NCI-H1930 (cell line): ENCODE measurements around the gene ZNF716.
"Not testable (repeated sequence)": the region's sequence is repeated elsewhere in the genome, so short reads cannot be mapped to it uniquely, and the experiment has no call there.

Source experiments
- DNase-seq, 2 experiments: peaks; one replicate each; lab custom pipeline; 2025; lab: John Stamatoyannopoulos, UW

Gene ZNF716

DNA sequence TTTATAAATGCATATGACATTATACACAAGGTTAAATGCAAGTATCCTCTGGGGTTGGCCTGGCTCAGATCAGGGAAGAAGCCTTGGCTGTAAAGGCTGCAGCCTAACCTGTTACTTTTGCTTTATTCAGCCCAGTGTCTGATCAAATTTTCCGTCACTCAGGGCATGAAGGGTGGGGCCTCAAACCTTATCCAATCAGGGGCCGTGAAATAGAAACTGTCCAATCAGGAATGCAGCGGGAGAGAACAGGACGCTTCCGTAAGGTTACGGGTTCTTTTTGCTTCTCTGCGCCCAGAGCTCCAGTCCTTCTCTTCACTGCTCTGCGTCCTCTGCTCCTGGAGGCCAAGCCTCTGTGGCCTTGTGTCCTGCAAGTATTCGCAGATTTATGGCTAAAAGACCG lies at the start of gene ZNF716:
Gene ZNF716 (plus strand): TSS at position 274 of the 400 bp plus-strand sequence. CDS start 112 bp downstream, at position 386.
- no peak for DNase-seq

DNA sequence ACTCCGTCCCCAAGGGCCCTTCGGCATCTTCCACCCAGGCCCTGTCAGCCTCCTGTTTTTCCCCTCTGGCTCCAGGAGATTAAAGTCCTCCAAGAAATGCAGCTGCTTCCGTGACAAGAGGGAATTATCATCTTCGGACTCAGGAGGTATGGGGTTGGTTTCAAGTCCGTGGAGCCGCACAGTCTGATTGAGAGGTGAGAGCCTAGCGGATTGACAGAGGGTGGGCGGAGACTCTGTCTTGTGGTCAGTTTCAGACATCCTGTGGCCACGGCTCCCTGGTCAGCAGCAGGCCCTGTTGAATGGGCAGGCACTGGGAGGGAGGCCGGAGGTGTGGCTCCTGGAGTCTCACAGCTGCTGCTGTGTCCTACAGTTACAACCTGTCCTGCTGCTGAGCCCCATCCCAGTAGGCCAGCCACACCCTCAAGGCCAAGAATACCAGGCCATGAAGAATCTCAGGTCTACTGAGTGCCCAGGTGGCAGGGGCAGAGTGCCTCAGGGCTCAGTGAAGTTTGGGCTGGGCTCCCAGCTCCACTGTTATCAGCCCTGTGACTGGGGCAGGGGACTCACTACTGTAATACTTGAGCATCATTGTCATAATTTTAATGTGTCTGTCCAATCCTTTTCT lies 49.3 kb upstream of the ZNF716 start:
- no peak for DNase-seq

DNA sequence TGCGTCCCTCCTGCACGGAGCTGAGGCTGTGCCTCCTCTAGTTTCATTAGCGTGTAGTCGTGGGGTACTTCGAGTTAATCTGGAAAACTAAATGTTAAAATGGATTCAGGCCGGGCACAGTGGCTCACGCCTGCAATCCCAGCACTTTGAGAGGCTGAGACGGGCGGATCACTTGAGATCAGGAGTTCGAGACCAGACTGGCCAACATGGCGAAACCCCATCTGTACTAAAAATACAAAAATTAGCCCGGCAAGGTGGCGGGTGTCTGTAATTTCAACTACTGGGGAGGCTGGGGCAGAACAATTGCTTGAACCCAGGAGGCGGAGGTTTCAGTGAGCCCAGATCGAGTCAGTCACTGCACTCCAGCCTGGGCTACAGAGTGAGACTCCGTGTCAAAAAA lies 46.9 kb upstream of the ZNF716 start:
- not testable (repeated sequence) for DNase-seq

DNA sequence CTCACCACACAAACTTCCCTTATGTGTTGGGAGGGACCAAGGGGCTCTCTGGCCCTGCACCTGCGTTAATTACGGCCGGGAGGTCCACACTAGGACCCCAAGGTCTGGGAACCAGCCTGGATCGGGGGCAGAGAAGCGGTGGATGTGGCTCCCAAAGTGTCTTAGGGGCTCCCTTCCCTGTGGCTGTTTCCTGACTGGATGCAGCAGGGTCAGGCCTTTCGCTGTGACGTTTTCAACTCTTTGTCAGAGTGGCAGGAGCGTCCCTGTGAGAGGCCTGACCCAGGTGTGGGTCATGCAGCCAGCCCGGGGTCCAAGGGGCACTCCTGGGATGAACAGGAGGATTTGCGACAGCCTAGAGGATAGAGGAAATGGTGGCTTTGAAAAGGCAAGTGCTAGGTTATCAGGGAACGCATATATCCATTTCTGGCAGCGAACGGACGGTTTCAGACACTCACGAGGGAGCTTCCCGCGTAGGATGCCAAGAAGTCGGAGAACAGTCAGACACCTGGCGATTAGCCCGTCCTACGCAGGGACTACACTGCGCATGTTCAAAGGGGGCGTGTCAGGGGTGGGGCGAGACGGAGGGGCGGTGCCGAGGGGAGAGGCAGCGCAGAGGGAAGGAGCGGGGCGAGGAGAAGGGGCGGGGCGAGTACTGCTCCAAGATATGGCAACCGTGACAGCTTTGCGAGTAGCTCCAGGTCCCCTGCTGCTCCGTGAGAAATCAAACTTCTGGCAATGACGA lies 46.2 kb upstream of the ZNF716 start:
- peak; percentile 7 to 54 for DNase-seq

DNA sequence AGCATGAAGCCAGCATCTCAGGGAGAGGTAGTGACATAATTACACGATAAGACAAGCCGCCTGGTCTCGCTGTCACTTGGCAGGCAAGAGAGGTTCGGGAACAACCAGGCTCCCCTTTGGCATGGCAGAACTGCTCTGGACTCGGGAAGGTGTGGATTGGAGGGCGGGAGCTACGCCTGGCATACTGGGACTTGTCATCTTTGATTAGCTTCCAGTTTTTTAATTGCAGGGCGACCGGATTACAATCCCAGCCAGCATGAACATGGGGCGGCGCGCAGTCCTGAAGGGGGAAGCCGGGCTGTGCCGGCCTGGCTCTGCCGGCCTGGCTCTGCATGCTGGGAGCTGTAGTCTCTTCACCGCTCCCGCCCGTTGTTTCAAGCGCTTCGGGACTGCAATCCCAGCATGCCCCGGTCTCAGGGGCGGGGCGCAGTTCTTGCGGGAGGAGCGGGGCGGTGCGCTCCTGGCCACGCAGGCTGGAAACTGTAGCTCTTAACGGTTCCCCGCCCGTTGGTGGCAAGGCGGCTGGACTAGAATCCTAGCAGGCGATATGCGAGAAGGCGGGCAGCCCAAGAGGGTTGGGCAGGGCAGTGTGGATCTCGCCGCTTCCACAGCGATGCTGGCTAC lies 45.5 kb upstream of the ZNF716 start:
- peak; percentile 20 to 70 for DNase-seq

DNA sequence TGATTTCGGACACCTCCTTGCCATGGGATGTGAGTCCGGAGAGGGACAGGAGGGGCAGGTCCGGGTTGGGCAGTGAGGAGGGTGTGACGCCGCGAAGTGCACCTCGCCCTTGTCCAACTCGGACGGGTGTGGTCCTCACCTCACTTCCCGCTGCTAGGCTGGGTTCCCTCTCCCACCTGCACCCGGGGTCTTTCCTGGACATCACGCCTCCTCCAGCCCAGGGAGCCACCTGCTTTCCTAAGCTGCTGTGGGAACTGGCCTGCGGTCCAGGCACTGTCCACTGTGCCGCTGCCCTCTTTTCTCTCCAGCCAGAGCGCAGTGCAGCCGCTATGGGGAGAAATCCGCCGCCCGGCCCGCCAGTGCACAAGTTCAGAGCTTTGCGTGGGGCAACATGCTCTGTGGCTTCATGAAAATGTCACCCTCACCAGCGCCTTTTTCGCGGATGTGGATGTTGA lies 45.0 kb upstream of the ZNF716 start:
- no peak for DNase-seq

DNA sequence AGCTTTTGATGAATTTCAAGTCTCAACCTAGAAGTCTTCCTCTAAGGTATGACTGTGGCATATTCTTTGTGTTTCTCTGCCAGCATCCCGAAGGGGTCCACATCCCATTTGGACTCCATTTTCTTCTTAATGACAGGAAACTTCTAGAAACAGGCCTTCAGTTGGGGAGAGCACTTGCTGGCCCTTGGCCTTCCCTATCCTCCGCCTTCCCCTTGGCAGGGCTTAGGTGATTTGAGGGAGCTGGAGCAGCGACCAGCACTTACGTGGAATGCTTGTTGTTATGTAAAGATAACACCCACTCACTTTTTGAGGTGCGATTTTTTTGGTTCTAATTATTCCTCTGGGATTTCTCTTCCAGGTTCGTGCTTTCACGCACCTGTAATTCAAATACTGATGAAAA lies 42.9 kb upstream of the ZNF716 start:
- DNase-seq = no peak

DNA sequence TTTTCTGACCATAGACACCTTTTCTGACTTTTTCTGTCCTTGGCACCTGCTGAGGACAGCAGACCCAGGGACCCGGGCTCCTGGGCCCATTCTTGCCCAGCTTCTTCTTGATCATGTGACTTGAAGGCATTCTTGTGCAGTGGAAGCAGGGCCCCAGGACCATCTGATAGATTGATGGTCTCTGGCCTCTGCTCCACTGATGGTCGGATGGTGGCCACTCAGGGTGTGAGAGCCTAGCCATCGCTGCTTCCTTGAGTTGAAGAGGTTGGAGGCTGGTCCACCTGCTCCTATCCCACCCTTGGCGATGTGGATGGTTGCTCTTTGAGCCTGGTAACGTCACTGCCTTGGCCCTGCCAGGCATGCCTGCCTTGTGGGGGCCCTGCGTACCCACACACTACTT lies 37.8 kb upstream of the ZNF716 start:
- no peak for DNase-seq

DNA sequence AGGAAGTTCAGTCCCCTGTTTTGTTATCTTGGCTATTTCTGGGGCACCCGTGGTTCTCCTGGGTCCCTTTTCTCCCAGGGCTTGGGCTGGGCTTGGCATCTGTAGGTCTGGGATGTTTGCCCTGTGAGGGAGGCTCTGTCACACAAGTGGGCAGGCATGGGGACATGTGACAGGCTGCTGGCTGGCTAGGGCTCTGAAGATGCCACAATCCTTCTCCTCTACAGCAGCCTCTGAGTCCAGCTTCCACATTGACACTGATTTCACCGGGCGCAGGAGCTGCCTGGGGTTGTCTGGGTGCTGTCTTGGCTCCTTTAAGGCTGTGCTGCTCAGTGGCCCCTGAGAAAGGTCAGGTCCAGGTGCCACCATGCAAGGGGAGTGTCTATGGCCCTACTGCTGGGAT lies 37.4 kb upstream of the ZNF716 start:
- no peak for DNase-seq

DNA sequence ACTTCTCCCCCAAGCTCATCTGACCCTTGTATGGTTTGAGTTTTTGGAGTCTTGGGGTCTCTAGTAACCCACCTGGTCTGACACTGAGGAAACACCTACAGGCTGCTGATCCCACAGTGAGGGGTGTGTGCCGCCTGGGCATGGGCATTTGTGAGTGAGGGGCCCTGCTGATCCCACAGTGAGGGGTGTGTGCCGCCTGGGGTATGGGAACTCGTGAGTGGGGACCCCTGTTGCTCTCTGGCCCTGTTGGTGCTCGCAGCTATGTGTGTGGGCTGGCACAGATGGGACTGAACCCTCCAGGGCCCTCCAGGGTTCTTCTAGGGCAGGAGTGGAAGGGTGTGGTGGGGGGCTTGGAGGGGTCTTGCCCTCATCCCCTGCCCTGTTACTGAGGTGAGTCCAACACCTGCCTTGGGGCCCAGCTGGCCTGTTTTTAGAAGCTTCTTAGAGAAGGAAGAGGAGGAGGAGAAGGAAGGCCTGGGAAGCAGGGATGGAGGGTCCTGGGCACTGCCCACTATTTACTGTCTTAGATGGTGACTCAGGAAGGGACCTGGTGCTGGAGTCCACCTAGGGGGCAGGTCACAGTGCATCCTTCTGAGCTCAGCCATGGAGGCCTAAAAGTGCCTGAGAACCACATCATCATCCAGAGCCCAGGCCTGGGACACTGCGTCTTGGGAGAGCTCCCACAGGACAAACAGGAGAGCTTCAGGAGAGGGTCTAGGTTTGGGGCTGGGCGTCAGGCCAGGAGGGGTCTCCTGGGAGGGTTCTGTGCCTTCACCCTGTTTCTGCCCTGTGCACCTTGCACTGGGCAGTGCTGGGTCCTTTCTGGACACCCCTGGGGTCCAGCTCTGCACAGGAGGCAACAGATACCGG lies 36.2 kb upstream of the ZNF716 start:
- no peak for DNase-seq

DNA sequence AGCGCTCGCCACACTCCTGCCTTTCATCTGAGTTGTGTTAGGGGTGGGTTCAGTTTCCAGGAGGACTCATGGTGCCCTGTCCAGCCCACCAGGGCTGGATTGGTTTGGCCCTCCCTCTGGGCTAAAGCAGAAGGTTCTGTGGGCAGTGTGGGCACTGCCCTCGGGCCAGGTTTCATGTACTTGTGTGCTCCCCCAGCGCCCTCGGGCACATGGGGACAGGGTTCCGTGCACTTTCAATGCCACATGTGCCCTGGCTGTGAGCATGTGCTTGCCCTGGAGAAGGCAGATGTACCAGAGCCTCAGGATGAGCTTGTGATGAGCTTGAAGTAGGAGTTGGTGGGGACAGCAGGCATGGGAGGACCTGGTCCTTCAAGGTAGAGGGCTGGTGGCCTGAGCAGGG lies 35.6 kb upstream of the ZNF716 start:
- no peak for DNase-seq

DNA sequence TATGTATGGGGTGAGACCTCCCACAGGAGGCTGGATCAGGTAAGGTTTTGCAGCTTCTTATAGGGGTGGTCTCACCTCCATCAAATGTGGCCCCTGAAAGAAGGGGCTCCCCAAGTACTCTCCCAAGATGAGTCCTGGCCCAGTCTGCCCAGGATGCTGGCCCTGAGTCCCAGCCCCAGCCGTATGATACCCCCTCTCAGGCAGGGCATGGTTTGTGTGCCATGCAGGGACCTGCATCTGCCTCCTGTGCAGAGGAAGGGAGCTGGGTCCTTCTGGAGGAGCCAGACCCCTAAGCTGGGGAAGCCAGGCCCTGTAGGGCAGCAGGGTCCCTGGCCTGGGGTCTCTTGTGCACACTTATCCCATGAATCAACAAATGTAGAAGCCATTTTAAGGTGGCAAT lies 35.1 kb upstream of the ZNF716 start:
- no peak for DNase-seq

DNA sequence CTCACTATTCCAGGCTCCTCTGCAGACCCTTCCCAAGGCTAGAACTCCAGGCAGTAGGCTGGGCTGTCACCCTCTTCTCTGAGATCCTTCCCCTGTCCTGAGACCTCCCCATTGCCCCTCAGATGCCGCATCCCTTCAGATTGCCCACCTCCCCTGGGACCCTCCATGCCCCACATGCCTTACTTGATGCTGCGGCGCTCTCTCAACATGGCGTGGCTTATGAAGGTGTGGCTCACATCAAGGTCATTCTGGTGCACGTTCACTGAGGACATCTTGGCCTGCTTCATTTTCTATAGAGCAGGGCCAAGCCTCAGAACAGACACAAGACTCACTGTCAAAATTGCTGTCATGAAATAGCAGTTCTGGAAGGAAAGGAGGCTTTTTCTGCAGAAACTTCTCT lies 34.7 kb upstream of the ZNF716 start:
- DNase-seq = no peak

DNA sequence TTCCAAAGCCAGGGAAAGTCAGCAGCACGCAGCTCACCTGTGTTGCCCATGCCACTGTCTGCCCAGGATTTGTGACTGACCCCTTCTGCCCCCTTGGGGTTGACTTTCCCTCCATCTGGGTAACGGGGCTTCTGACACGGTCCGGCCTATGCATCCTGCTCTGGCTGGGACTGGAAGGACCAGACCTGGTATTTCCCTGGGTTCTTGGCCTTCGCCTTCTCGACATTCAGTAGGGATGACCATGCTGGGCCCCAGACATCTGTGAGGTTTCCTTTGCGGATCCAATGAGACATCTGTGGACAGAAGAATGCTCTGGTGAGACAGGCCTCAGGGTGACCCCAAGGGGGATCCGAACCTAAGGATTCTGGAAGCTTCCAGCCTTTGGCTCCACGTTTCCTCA lies 34.2 kb upstream of the ZNF716 start:
- no peak for DNase-seq

DNA sequence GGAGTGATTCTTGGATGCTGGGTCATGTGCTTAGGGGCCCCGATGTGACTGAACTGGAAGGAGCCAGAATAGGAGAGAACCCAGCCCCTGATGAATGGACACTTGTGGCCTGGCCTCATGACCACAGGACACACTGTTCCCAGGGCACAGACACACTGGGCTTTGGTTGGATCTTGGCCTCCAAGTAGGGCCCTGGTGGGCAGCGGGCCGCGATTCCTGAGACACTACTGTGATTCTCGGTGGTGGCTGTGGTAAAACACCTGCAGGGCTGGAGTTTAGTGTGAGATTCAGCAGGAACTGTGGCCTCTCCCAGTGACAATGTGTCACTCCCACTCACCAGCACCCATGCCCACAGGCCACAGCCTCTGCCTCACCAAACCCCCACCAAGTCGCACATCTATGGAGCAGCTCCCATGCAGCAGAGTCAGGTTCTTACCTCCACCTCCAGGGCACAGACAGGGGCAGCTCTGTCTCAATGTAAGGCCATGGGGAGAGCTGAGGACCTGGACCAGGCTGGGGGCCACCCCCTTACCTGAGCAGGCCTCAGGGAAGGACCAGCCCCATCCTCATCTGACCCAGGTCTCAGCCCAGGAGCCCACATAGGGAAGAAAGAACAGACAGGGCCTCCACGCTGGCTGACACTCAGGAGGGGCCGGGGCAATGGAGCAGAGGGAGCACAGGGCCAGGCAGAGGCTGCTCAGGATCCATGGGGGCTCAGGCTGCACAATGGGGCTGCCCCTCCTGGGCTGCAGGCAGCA lies 33.2 kb upstream of the ZNF716 start:
- no peak for DNase-seq

DNA sequence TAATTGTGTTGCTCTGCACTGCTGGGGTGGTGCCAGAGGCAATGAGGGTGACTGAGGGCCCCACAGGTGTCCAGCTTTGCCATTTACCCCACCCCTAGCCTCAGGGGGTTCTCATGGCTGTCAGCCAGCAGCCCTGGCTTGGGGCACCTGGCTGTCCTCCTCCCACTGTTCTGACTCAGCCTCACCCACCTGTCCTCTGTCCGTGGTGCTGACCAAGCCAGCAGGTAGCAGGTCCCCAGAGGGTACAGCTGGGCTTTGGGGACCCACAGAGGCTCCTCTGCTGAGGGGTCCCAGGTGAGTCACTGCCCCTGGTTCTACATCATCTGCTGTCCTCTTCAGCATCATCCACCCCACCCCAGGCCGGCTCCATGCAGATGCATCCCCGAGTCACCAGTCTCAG lies 32.2 kb upstream of the ZNF716 start:
- DNase-seq = no peak

DNA sequence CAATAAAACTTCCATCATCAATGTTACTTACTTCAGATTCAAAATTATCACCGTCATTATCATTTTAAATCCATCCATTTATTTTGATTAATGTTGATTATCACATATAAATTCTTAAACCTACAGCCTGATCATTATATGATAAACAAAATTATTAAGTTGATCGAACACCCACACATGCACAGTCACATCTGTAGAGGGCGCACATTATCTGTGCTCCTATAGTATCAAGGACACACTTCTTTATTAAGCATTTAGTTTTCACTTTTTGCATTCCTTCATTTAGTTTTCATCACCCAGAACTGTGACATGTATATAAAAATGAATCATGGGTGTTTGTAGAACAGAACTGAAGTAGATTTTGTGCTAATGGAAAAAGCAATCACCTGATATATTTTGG lies 26.2 kb upstream of the ZNF716 start:
- DNase-seq = no peak

DNA sequence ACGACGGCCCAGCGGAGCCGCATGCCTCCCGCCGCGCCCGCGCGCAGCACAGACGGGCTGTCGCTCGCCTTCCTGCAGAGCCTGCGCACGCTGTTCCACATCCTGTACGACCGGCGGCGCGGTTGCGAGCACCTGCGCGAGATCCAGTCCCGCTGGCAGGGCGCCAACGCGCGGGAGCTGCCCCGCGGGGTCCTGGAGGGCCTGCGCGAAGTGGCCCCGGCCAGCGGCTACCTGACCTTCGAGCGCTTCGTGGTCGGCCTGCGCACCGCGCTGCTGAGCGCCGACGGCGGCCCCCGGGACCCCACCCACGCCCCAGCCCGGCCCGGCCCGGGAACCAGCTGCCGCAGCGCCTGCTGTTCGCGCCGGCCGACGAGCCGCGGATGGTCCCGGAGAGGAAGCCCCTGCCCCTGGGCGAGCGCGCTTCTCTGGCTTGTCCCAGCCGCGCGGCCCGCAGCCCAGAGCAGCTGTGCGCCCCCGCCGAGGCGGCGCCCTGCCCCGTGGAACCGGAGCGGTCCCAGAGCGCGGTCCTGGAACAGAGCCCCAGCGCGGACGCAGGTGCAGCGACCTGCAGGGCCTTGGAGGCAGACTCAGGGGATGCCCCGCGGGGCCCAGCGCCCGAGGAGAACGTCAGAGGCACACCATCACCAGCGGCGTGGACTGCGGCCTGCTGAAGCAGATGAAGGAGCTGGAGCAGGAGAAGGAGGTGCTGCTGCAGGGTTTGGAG lies 25.3 kb upstream of the ZNF716 start:
- DNase-seq = no peak

DNA sequence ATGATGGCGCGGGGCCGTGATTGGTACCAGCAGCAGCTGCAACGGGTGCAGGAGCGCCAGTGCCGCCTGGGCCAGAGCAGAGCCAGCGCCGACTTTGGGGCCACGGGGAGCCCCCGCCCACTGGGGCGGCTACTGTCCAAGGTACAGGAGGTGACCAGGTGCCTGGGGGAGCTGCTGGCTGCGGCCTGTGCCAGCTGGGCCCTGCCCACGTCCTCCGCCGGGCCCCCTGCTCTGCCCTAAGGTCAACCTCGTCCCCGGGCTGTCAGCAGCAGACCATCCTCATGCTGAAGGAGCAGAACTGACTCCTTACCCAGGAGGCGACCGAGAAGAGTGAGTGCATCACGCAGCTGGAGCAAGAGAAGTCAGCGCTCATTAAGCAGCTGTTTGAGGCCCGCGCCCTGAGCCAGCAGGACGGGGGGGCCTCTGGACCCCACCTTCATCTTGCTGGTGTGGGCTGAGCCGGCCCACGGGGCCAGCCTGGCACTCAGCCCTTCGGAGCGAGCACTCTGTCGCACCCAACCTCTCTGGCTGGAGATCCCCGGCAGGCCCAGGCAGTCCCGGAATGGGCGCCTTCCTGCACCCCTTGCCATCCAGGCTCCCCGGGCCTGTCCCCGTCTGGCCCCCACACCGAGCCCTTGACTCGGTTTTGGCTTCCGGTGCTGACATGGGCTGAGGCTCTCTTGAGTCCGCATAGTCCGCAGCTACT lies 24.6 kb upstream of the ZNF716 start:
- no peak for DNase-seq

DNA sequence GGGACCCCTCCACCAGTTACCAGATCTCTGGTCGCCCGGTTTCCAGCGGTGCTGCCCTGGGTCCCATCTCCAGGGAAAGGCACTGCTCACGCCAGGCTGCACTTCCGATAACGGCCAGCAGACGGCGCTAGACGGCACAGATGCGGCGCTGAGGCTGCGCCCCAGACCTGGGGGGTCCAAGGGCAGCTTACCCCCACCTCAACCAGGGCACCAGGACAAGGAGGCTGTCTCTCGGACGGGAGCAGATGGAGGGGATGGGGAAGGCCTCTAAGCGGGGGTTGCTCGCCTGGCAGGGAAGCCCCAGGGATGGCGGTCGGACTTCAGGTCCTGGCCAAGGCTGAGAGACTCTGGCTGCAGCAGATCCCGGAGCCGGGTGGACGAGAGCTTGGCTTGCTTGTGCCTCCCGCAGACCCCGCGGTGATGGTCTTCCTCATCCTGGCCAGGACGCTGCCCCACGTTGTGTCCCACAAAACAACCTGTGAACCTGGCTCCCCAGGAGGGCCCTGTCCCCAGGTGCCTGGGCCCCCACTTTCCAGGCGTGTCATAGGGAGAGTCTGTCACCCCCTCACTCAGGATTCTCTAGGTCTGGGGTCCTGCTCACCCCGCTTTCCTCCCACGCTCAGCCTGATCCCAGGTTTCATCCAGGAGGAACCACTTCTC lies 23.9 kb upstream of the ZNF716 start:
- no peak for DNase-seq
